Measurements from ENCODE around the gene GPLD1.
A peak's percentile ranks its signal among the peaks of the same experiment; 100 is the strongest.

Gene GPLD1

DNA sequence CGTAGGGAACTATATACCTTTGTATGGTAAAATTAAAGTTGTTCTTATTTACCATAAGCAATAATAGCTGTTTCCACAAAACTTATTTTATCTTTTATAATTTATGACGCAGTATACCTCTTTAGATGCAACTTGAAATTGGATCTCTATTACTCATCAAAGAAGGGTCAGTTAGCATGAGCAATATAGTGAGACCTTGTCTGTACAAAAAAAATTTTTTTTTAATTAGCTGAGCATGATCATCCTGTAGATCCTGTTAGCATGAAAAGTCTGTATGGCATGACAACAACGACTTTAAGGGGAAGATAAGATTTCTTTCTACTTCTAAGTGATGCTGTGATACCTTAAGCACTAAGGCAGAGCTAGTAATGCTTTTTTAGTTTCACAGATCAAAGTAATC lies 11.3 kb upstream of the GPLD1 start:
- DNase-seq (ENCODE audit: low read depth in 3 of 3, low spot score in 1 of 3): no peak

DNA sequence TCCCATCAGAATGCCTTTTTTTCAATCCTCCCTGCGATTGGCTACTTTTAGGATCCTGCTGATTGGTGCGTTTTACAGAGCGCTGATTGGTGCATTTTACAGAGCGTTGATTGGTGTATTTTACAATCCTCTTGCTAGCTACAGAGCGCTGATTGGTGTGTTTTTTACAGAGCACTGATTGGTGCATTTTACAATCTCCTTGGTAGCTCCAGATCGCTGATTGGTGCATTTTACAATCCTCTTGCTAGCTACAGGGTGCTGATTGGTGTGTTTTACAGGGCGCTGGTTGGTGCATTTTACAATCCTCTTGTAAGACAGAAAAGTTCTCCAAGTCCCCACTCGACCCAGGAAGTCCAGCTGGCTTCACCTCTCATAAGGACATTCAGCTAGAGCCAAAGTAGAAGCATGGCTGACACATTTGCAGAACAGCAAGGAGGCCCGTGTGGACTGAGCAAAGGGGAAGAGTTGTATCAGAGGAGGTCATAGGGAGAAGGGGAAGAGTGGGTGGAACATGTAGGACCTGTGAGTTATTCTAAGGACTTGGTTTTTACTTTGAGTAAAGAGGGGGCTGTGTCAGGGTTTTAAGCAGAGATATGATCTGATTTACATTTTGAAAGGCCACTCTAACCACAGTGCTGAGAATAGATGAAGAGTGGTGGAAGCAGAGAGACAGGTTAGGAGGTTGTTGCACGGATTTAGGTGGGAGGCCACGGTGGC lies 8.0 kb upstream of the GPLD1 start:
- no peak for DNase-seq (ENCODE audit: low read depth in 3 of 3, low spot score in 1 of 3)

GRCh38 chr6:24494821-24495795 lies 5.7 kb upstream of the GPLD1 start, which contains the start of gene ALDH5A1:
Gene ALDH5A1, plus strand, starts transcription at chr6:24494969. Its CDS starts 28 bp downstream, at chr6:24494997.
- peak; percentile 26 to 66 (median 52) for DNase-seq (ENCODE audit: low read depth in 3 of 3, low spot score in 1 of 3)

DNA sequence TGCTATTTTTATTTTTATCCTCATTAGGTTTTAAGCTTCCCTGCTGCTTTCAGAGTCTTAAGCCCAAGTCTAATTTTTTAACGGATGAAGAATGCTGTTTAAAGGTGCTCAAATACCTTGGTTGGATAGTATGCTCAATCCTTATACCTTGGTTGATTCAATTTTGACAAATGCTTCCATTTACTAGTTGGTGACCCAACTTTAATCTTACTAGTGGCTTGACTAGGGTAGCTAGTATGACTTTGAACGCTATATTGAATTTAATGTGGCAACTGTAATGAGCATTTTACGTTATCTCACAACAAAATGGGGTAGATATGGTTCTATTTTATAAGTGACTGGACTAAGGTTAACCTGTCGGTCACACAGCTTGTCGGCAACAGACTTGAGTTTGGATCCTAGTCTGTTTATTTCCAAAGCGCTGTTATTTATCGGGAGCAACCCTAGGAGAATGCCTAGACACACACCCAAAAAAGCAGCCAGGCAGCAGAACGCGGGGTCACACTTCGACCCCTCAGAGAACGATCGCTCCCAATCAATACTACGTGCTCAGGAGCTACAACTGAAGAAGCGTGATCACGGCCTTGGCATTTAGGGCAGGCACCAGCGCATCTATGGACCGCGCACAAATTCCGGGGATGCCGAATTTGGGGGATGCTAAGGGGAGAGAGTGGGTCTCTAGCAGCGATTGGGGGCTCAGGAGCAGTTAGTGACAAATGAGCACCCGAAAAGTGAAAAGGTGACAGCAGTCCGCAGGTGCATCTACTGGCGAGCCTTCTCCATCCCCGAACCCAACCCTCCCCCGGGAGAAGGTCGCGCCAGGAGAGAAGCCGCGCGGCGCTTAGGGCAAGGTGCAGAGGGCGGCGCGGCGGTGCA lies 4.8 kb upstream of the GPLD1 start:
- no peak for DNase-seq (ENCODE audit: low read depth in 3 of 3, low spot score in 1 of 3)

DNA sequence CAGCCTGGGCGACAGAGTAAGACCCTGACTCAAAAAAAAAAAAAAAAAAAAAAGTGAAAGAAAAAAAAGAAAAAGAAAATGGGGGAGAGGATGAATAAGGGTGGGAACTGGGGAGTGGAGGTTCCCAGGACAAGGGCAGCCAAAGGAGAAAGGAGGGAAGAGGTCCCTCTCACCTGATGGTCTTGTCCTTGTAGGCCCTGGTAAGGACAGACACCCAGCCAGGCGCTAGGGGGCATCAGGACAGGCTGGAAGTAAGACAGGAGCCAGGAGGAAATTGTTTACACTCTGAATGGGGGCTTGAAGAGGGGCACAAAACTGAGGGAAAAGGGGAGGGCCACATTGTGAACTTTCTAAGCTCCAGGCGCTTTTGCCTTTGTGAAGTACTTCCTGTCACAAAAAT lies 3.1 kb upstream of the GPLD1 start:
- no peak for DNase-seq (ENCODE audit: low read depth in 3 of 3, low spot score in 1 of 3)

GRCh38 chr6:24490948-24491347 lies 1.6 kb upstream of the GPLD1 start:
- DNase-seq (ENCODE audit: low read depth in 3 of 3, low spot score in 1 of 3): no peak

DNA sequence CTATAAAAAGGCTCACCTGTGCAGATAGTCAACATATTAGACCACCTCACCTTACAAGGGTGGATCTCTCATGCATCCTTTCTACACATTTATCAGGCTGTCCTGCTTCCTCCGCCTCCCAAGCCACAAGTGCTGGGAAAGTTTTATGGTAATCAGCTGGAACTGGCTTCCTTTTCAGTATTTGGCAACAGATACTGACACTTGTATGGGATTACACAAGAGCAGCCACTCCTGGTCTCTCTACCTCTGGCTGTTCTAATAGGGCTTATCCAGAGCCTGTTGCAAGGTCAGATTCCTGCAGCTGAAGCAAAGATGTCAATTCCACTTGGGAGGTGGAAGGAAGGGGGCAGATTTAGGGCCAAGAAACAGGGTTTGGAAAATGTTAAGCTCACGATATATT lies 503 bp upstream of the GPLD1 start:
- no peak for DNase-seq (ENCODE audit: low read depth in 3 of 3, low spot score in 1 of 3)

GRCh38 chr6:24486065-24486464 lies 3.3 kb downstream of the GPLD1 start:
- no peak for DNase-seq (ENCODE audit: low read depth in 3 of 3, low spot score in 1 of 3)

GRCh38 chr6:24484657-24485323 lies 4.6 kb downstream of the GPLD1 start:
- DNase-seq (ENCODE audit: low read depth in 3 of 3, low spot score in 1 of 3): no peak

DNA sequence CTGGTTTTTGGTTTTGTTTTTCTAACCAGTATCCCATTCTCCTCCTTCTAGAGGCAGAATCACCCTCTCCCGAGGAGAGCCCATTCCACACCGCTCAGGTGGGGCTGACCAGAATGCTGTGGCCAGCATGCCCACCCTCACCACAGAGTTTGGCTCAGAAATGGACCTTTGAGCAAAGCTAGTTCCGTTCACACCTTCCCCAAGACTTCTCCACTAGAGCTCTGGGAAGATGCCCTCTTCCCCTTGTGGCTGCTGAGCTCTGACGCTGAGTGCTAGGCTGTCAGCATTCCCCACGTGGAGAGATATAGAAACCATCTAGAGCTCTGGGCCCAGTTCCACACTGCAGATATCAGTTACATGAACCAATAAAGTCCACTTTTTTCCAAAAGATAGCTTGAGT lies 7.9 kb downstream of the GPLD1 start:
- DNase-seq (ENCODE audit: low read depth in 3 of 3, low spot score in 1 of 3): no peak

GRCh38 chr6:24480705-24481104 lies 8.7 kb downstream of the GPLD1 start:
- DNase-seq (ENCODE audit: low read depth in 3 of 3, low spot score in 1 of 3): no peak

DNA sequence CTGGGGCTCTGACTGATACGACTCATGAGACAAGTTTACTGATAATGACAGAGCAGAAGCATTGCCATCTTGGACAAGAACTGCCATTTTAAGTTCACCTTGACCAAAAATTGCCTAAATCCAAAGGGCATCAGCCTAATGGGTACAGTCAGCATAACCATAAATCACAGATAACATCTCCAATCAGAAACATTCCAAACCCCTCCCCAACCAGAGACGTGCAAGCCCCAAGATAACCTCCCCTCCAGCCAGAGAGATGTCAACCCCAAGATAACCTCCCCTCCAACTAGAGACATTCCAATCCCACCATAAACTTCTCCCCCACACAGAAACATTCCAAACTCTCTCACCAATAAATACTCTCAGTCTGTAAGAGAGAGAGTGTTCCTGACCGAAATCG lies 10.5 kb downstream of the GPLD1 start:
- DNase-seq (ENCODE audit: low read depth in 3 of 3, low spot score in 1 of 3): no peak

GRCh38 chr6:24477070-24477469 lies 12.3 kb downstream of the GPLD1 start:
- no peak for DNase-seq (ENCODE audit: low read depth in 3 of 3, low spot score in 1 of 3)

GRCh38 chr6:24476631-24477030 lies 12.7 kb downstream of the GPLD1 start:
- DNase-seq (ENCODE audit: low read depth in 3 of 3, low spot score in 1 of 3): no peak

DNA sequence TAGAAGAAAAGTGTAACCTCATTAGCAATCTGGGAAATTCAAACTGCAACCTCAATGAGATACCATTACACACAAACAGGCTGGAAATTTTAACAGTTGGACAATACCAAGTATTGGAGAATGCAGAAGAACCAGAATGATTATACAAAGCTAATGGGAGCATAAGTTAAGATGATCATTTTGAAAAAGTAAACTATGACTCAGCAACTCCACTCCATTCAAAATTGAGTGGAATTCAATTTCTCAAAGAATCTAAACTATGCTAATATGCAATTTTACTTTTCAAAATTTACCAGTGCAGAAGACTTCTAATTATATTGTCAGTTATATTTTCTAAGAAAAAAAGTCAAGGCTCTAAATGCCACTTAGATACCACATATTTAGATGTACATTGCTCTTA lies 17.2 kb downstream of the GPLD1 start:
- DNase-seq (ENCODE audit: low read depth in 3 of 3, low spot score in 1 of 3): no peak

DNA sequence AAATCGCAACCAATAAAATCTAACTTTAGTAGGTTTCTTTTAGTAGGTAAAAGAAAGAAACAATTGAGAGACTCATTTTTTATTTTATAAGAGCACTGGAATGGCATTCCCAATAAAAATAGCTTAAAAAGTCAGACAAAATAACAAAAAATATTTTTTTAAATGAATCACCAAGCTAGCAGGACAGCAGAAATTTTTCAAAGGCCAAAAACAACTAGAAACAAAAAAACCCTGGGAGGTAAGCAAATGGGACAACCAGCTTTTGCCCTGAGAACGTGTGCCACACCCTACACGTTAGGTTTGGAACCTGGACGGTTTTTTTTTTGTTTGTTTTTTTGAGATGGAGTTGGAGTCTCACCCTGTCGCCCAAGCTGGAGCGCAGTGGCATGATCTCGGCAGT lies 19.6 kb downstream of the GPLD1 start:
- no peak for DNase-seq (ENCODE audit: low read depth in 3 of 3, low spot score in 1 of 3)

DNA sequence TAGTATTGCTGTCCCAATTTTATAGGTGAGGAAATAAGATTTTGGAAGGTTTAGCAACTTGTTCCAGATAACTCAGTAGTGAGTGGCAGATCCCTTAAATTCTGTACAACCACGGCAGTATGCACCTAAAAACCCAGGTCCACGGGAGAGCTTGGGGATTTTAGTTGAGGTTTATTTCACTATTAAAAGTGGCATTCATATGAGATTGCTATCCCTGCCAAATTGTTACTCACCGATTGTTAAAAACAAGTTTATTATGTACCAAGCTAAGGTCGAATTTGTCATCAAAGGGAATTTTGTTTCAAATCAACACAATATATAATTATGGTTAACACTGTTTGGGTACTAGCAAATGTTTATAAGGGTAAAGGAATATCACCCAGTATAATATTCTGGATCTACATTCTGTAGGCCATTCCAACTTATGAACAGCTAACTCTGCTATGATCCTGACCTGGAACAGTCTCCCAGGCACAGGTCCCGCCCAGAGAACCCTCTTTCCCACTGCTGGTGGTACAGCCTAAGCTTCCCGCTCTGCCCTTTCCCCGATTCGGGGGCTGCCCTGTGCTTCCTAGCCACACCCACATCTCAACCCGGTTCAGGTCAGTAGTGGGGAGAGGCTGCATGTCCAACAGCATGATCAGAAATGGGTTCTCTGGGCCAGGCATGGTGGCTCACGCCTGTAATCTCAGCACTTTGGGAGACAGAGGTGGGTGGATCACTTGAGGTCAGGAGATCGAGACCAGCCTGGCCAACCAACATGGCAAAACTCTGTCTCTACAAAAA lies 24.9 kb downstream of the GPLD1 start:
- DNase-seq (ENCODE audit: low read depth in 3 of 3, low spot score in 1 of 3): no peak

DNA sequence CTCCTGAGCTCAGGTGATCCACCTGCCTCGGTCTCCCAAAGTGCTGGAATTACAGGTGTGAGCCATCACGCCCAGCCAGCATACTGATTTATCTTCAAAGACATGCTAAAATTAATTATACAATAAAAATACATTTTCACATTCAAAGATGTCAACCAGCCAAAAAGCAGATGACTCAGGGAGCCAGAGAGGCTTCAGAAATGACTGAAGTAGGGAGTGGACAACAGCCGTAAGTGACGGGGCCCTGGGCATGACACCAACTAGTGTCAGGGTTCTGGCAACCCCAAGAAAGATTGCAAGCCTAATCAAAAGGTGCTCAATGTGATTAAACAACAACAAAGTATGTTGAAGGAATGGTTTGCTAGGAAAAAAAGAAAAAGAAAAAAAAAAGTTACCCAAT lies 28.4 kb downstream of the GPLD1 start:
- DNase-seq (ENCODE audit: low read depth in 3 of 3, low spot score in 1 of 3): no peak

- no peak for DNase-seq (ENCODE audit: low read depth in 3 of 3, low spot score in 1 of 3)
Observed at GRCh38 chr6:24458941-24459340, 30.4 kb downstream of the GPLD1 start.

DNA sequence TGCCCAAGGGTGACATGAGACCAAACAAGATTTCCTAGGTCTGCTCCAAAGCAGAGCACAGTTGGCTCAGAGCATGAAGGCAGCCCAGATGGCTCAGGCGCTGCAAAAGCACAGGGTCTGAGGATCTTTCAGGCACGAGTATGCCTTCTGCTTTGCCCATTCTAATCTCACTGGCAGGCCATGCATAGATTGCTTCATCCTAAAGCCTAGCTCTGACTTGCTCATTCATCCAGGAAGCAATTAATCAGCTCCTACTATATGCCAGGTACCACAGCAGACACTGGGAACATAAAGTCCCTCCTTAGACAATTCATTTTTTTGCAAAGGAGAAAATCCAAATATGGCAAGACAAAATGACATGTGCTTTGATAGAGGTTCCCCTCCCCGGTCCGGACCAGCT lies 31.2 kb downstream of the GPLD1 start:
- no peak for DNase-seq (ENCODE audit: low read depth in 3 of 3, low spot score in 1 of 3)
